Measurements from ENCODE around the gene NOVA2. TPM values are rescaled to one million over a fixed set of nuclear protein-coding genes. Genes with fewer than 3 reads are reported as not detected.

The NOVA2 gene
- total RNA-seq, 1 donor from 2014 or later: 10.7 TPM

- DNase-seq (ENCODE audit: low read depth) (no peak), FAIRE-seq (no peak)
- Mint-ChIP-seq H3K9me3 (ENCODE audit: unreplicated experiment) (no peaks in the 10 kb centered on the region), H3K4me3 (ENCODE audit: unreplicated experiment) (peak overlapping the region; percentile 81), H3K27ac (ENCODE audit: unreplicated experiment) (no peak overlapping the region), H3K27me3 (ENCODE audit: low read depth, unreplicated experiment) (peaks cover 2% of the 10 kb centered on the region), H3K36me3 (ENCODE audit: low read depth, unreplicated experiment) (peaks cover 13% of the 10 kb centered on the region), H3K4me1 (ENCODE audit: low read depth, unreplicated experiment) (peaks cover 5% of the 10 kb centered on the region)
- no peaks in the 10 kb centered on the region for H3K27me3 ChIP-seq (ENCODE audit: insufficient read depth, low read length)
- peaks cover 4% of the 10 kb centered on the region for H3K79me2 ChIP-seq (ENCODE audit: insufficient read depth, low read length)
- no peaks in the 10 kb centered on the region for H3K36me3 ChIP-seq (ENCODE audit: insufficient read depth, low read length)
- TF ChIP-seq CTCF (IDR thresholded peaks at IDR 0.05; ENCODE audit: insufficient read depth, low read depth, low read length) (no peak), EZH2 (IDR thresholded peaks at IDR 0.05; ENCODE audit: insufficient read depth, low read length) (no peak)
- H3K27ac ChIP-seq (ENCODE audit: low read depth, low read length): no peak overlapping the region
- H4K20me1 ChIP-seq (ENCODE audit: insufficient read depth, low read length): peaks cover 14% of the 10 kb centered on the region
- peaks cover 9% of the 10 kb centered on the region for H3K4me1 ChIP-seq (ENCODE audit: insufficient read depth, low read length)
- peak overlapping the region; percentile 4 for H3K9ac ChIP-seq (ENCODE audit: low read length)
- peak overlapping the region; percentile 48 for H3K4me3 ChIP-seq (ENCODE audit: insufficient read depth, low read depth, low read length)
- no peaks in the 10 kb centered on the region for H3K9me3 ChIP-seq (ENCODE audit: insufficient read depth, low read depth, low read length)
- peak overlapping the region; percentile 100 for H3K4me2 ChIP-seq (ENCODE audit: low read length)
- H2AFZ ChIP-seq (ENCODE audit: low read depth, low read length): peak overlapping the region; percentile 73
Measured at GRCh38 chr19:45900738-45901431, 72.8 kb downstream of the NOVA2 start.

- H2AFZ ChIP-seq (ENCODE audit: low read depth, low read length): no peak overlapping the region
- H3K9me3 ChIP-seq (ENCODE audit: insufficient read depth, low read depth, low read length): no peaks in the 10 kb centered on the region
- no peaks in the 10 kb centered on the region for H3K27me3 ChIP-seq (ENCODE audit: insufficient read depth, low read length)
- peaks cover 4% of the 10 kb centered on the region for H3K79me2 ChIP-seq (ENCODE audit: insufficient read depth, low read length)
- no peak overlapping the region for H3K4me3 ChIP-seq (ENCODE audit: insufficient read depth, low read depth, low read length)
- Mint-ChIP-seq H3K4me3 (ENCODE audit: unreplicated experiment) (peak overlapping the region; percentile 81), H3K36me3 (ENCODE audit: low read depth, unreplicated experiment) (peaks cover 15% of the 10 kb centered on the region), H3K27me3 (ENCODE audit: low read depth, unreplicated experiment) (peaks cover 2% of the 10 kb centered on the region), H3K27ac (ENCODE audit: unreplicated experiment) (no peak overlapping the region), H3K4me1 (ENCODE audit: low read depth, unreplicated experiment) (peaks cover 5% of the 10 kb centered on the region), H3K9me3 (ENCODE audit: unreplicated experiment) (no peaks in the 10 kb centered on the region)
- H3K4me2 ChIP-seq (ENCODE audit: low read length): peak overlapping the region; percentile 100
- peaks cover 3% of the 10 kb centered on the region for H3K36me3 ChIP-seq (ENCODE audit: insufficient read depth, low read length)
- peaks cover 9% of the 10 kb centered on the region for H3K4me1 ChIP-seq (ENCODE audit: insufficient read depth, low read length)
- TF ChIP-seq CTCF (IDR thresholded peaks at IDR 0.05; ENCODE audit: insufficient read depth, low read depth, low read length) (no peak), EZH2 (IDR thresholded peaks at IDR 0.05; ENCODE audit: insufficient read depth, low read length) (no peak)
- DNase-seq (ENCODE audit: low read depth): no peak
- FAIRE-seq: no peak
- no peak overlapping the region for H3K9ac ChIP-seq (ENCODE audit: low read length)
- H4K20me1 ChIP-seq (ENCODE audit: insufficient read depth, low read length): peaks cover 14% of the 10 kb centered on the region
- H3K27ac ChIP-seq (ENCODE audit: low read depth, low read length): no peak overlapping the region
Measured at GRCh38 chr19:45899919-45900589, 73.6 kb downstream of the NOVA2 start.

- peaks cover 3% of the 10 kb centered on the region for H3K36me3 ChIP-seq (ENCODE audit: insufficient read depth, low read length)
- no peak overlapping the region for H3K27ac ChIP-seq (ENCODE audit: low read depth, low read length)
- no peak for TF ChIP-seq CTCF (IDR thresholded peaks at IDR 0.05; ENCODE audit: insufficient read depth, low read depth, low read length)
- TF ChIP-seq EZH2 (IDR thresholded peaks at IDR 0.05; ENCODE audit: insufficient read depth, low read length): no peak
- Mint-ChIP-seq H3K36me3 (ENCODE audit: low read depth, unreplicated experiment) (peaks cover 15% of the 10 kb centered on the region), H3K4me3 (ENCODE audit: unreplicated experiment) (no peak overlapping the region), H3K27ac (ENCODE audit: unreplicated experiment) (no peak overlapping the region), H3K4me1 (ENCODE audit: low read depth, unreplicated experiment) (peaks cover 5% of the 10 kb centered on the region), H3K27me3 (ENCODE audit: low read depth, unreplicated experiment) (peaks cover 2% of the 10 kb centered on the region), H3K9me3 (ENCODE audit: unreplicated experiment) (no peaks in the 10 kb centered on the region)
- no peaks in the 10 kb centered on the region for H3K9me3 ChIP-seq (ENCODE audit: insufficient read depth, low read depth, low read length)
- H3K79me2 ChIP-seq (ENCODE audit: insufficient read depth, low read length): peaks cover 4% of the 10 kb centered on the region
- H2AFZ ChIP-seq (ENCODE audit: low read depth, low read length): no peak overlapping the region
- H3K27me3 ChIP-seq (ENCODE audit: insufficient read depth, low read length): no peaks in the 10 kb centered on the region
- H3K4me2 ChIP-seq (ENCODE audit: low read length): no peak overlapping the region
- FAIRE-seq (no peak), DNase-seq (ENCODE audit: low read depth) (no peak)
- no peak overlapping the region for H3K4me3 ChIP-seq (ENCODE audit: insufficient read depth, low read depth, low read length)
- H3K9ac ChIP-seq (ENCODE audit: low read length): no peak overlapping the region
- H4K20me1 ChIP-seq (ENCODE audit: insufficient read depth, low read length): peaks cover 14% of the 10 kb centered on the region
- peaks cover 9% of the 10 kb centered on the region for H3K4me1 ChIP-seq (ENCODE audit: insufficient read depth, low read length)
Measured at GRCh38 chr19:45899253-45899652, 74.4 kb downstream of the NOVA2 start.

Measured in astrocyte (in vitro differentiated cells and primary cell).